Mammary epithelial cell (primary cell): ENCODE results near the gene OR11A1.

Source experiments
- EZH2 ChIP-seq: IDR thresholded peaks from 2 replicates; pipeline ENCODE4 v1.6.1; 2012; ENCODE audit warnings: low read length, inconsistent platforms, borderline replicate concordance
- TF ChIP-seq, protein P1 (sequence below), 2 donors: IDR thresholded peaks in 1 of 2; conservative IDR thresholded peaks in 1 of 2; 2 replicates each; pipeline ENCODE4 v1.5.1; 2011 to 2012; ENCODE audit warnings: inconsistent platforms in 2 of 2, low read length in 2 of 2, mild to moderate bottlenecking in 2 of 2, control low read depth in 1 of 2, low read depth in 1 of 2; ENCODE audit not compliant: insufficient read depth in 1 of 2; ENCODE audit errors: extremely low read depth in 1 of 2

DNA sequence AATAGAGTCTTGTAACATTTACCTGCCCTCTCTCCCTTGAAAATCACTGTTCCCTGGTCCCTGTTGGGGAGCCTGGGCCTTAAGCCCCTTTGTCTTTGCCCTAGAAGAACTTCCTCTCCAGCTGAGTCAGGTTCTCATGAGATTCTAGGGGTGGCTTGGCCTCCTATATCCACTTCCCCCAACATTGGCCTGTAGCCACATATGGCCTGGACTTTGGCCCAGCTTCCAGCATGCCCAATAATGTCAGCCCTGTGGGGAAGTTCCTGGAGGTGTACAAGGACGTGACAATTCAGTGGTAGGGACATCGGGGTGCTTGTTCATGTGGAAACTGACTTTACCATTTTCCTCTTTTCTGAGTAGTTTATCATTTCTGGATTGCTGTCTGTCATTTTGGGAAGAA lies 48.1 kb upstream of the OR11A1 start:
- TF ChIP-seq, protein P1, sequence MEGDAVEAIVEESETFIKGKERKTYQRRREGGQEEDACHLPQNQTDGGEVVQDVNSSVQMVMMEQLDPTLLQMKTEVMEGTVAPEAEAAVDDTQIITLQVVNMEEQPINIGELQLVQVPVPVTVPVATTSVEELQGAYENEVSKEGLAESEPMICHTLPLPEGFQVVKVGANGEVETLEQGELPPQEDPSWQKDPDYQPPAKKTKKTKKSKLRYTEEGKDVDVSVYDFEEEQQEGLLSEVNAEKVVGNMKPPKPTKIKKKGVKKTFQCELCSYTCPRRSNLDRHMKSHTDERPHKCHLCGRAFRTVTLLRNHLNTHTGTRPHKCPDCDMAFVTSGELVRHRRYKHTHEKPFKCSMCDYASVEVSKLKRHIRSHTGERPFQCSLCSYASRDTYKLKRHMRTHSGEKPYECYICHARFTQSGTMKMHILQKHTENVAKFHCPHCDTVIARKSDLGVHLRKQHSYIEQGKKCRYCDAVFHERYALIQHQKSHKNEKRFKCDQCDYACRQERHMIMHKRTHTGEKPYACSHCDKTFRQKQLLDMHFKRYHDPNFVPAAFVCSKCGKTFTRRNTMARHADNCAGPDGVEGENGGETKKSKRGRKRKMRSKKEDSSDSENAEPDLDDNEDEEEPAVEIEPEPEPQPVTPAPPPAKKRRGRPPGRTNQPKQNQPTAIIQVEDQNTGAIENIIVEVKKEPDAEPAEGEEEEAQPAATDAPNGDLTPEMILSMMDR (conservative IDR thresholded peaks at IDR 0.05 in 1 of 2, IDR thresholded peaks at IDR 0.05 in 1 of 2; ENCODE audit: extremely low read depth in 1 of 2, insufficient read depth in 1 of 2, low read depth in 1 of 2, low read length in 2 of 2) = no peak
- no peak for TF ChIP-seq EZH2
